AG04450 (cell line): ENCODE results near the gene TSPAN9. TPM values are rescaled to one million over a fixed set of nuclear protein-coding genes. Genes with fewer than 3 reads are reported as not detected.

Experiments used
- CTCF ChIA-PET: fragments of 300-600, 350-600 bp; formaldehyde crosslinking; extraction: SDS; loops from one replicate; lab custom pipeline; 2022; ENCODE audit warnings: antibody characterized with exemption, inconsistent platforms; lab: Charles Lee
- POLR2A ChIA-PET: fragments of 350-600 bp; formaldehyde crosslinking; extraction: SDS; loops from one replicate; lab custom pipeline; 2021; ENCODE audit warnings: antibody characterized with exemption, inconsistent platforms; lab: Yijun Ruan, JAX
- DNase-seq: peaks from one replicate; pipeline ENCODE4 v3.0.0-alpha.2; 2011; ENCODE audit warnings: low read depth, low spot score
- H3K27ac ChIP-seq: one replicate; pipeline ENCODE4 v1.5.1; 2012; ENCODE audit warnings: low read depth, low read length, control low read depth
- H3K27me3 ChIP-seq: one replicate; pipeline ENCODE4 v1.6.0; 2012; ENCODE audit warnings: low read length; ENCODE audit not compliant: control insufficient read depth, insufficient read depth
- H3K4me3 ChIP-seq: 2 replicates; pipeline ENCODE4 v1.5.1; 2011; ENCODE audit warnings: mild to moderate bottlenecking, low read depth, low read length, control low read depth
- H3K9me3 ChIP-seq: 2 replicates; pipeline ENCODE4 v1.5.1; 2012; ENCODE audit warnings: low read length; ENCODE audit not compliant: control insufficient read depth, insufficient read depth
- polyA plus RNA-seq: library from polyadenylated mRNA; depleted of rRNA; stranded (reverse); fragments of >200 nt; gene quantifications from 2 replicates; pipeline ENCODE4 v1.2.3, GENCODE V29; 2011
- TF ChIP-seq, protein P1 (sequence below): IDR thresholded peaks from 2 replicates; pipeline ENCODE4 v1.5.1; 2011; ENCODE audit warnings: low read depth, low read length, control low read depth, inconsistent platforms

Gene TSPAN9
- polyA plus RNA-seq, 1 experiment = 68.0 TPM

DNA sequence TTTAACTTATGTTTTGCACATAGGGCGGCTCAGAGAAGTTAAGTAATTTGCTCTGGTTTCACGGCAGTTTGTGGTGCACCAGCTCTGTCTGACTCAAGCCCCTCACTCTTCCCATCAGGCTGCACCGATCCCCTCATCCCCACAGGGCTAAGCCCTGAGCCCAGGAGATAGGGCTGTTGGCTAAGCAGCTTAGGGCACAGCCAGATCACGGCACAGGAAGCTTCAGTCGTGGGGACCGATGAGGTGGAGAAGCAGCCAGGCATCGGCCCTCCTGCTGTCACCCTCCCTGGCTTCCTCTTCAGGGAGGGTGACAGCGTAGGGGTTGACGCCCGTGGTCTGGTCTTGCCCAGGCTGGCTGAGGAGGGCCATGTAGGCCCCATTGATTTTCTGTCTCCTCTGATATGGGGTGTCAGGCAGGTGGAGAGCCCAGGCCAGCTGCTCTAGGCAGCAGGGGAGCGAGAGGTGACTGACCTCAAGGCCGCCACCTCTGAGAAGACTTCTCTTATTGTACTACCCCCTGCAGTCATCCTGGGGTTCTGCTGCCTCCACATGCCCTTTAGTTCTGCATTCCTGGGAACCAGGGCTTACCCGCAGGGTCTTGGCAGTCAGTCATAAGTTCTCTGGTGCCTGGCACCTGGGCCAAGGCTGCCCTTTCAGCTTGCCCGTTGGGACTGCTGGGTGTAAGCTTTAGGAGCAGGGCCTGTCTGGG, 166.4 kb downstream of the TSPAN9 start:
- H3K9me3 ChIP-seq = peaks cover 9% of the 10 kb centered on the region
- no peaks in the 10 kb centered on the region for H3K27me3 ChIP-seq
- TF ChIP-seq, protein P1, sequence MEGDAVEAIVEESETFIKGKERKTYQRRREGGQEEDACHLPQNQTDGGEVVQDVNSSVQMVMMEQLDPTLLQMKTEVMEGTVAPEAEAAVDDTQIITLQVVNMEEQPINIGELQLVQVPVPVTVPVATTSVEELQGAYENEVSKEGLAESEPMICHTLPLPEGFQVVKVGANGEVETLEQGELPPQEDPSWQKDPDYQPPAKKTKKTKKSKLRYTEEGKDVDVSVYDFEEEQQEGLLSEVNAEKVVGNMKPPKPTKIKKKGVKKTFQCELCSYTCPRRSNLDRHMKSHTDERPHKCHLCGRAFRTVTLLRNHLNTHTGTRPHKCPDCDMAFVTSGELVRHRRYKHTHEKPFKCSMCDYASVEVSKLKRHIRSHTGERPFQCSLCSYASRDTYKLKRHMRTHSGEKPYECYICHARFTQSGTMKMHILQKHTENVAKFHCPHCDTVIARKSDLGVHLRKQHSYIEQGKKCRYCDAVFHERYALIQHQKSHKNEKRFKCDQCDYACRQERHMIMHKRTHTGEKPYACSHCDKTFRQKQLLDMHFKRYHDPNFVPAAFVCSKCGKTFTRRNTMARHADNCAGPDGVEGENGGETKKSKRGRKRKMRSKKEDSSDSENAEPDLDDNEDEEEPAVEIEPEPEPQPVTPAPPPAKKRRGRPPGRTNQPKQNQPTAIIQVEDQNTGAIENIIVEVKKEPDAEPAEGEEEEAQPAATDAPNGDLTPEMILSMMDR = no peak
- no peak overlapping the region for H3K4me3 ChIP-seq
- ChIA-PET CTCF (interaction anchor here (1.1 kb wide), 1 partner anchor 57 kb away, joined by 4 read pairs; no protein-coding TSS in a partner anchor), POLR2A (no interaction called here)
- DNase-seq = no peak
- H3K27ac ChIP-seq = no peak overlapping the region

DNA sequence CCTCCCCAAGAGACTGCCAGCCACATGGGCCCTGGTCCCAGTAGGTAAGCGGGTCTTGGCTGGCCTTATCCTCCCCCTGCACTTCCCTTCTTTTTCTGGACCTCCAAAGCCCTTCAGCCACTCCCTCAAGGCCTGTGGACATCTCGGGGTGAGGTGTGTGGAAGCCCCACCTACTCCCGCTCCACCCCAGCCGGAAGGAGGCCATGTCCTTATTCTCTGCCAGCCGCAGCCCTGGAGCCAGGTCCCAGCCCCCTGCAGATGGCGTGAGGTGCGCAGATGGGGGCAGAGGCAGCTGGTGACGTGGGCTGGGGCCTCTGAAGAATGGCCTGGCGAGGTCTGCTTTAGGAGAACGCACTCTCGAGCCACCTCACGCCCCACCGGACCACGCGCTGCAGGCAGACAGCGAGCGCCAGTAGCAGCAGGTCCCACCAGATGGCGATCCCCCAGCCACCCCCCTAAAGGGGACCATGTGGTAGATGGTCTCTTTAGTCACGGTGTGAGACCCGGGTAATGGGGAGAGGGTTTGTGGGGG, 167.1 kb downstream of the TSPAN9 start:
- ChIA-PET CTCF (no interaction called here), POLR2A (no interaction called here)
- no peaks in the 10 kb centered on the region for H3K27me3 ChIP-seq
- H3K27ac ChIP-seq = no peak overlapping the region
- H3K4me3 ChIP-seq = no peak overlapping the region
- DNase-seq = no peak
- TF ChIP-seq, protein P1 = no peak
- H3K9me3 ChIP-seq = peaks cover 9% of the 10 kb centered on the region

DNA sequence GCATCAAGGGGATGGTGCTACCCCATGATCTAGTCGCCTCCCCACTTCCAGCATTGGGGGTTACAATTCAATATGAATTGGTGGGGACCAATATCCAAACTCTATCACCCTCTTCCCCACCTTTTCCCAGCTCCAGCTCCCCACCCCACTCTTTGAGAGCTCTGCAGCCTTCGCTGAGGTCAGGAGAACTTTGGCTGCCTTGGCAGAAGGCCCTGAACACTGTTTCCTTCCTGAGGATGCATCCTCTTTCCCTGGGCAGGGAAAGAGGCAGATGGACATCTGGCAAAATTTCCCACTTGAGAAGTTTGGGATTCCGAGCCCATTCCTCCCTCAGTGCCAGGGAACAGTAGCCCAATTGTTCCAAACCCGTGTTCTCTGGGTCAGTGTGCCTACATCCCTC, 169.1 kb downstream of the TSPAN9 start:
- Histone ChIP-seq H3K4me3 (no peak overlapping the region), H3K9me3 (peaks cover 9% of the 10 kb centered on the region), H3K27me3 (no peaks in the 10 kb centered on the region), H3K27ac (no peak overlapping the region)
- TF ChIP-seq, protein P1 = no peak
- ChIA-PET CTCF (no interaction called here), POLR2A (no interaction called here)
- no peak for DNase-seq

DNA sequence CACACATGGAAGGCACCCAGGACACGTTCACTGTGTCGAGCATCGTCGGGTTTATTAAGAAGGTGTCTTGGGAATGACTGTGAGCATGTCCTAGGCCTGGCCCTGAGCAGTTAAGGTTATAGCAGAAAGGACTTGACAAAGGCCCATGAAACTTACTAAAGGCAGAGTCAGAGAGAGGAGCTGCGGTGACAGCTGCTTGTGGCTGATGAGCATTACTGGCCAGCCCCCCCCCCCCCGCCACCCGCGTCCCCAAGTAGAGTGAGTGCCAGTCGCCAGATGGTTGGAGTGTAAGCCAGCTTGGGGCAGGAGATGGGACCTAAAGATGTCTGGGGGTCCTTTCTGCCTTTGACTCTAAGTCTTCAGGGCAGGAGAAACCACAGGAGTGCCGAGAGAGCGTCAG, 169.9 kb downstream of the TSPAN9 start:
- no peak for DNase-seq
- H3K27me3 ChIP-seq = no peaks in the 10 kb centered on the region
- ChIA-PET CTCF (no interaction called here), POLR2A (no interaction called here)
- no peak overlapping the region for H3K4me3 ChIP-seq
- peaks cover 9% of the 10 kb centered on the region for H3K9me3 ChIP-seq
- no peak overlapping the region for H3K27ac ChIP-seq
- TF ChIP-seq, protein P1 = no peak

DNA sequence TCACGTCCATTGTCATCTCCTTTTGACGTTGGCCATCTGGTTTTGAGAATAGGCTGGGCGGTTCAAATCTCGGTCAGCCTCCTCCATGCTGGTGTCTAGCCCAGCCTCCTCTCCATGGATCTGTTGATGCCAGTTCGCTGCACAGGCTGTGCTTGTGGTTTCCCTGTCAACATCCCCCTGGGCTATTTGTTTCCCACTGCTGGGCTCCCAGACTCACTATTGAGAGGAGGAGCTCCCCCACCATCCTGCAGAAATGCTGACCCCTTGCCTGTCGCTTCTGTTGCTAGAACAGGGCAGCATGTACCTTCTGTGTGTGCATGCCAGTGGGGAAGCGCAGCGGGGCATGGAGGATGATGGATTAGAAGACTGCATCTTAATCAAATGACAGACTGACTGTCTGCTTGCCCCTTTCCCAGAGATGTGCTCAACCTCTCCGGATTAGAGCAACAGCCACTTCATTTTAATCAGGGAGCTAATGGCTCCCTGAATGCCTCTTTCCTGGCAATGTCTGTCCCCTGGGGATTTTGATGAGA, 170.5 kb downstream of the TSPAN9 start:
- H3K27me3 ChIP-seq = no peaks in the 10 kb centered on the region
- ChIA-PET CTCF (no interaction called here), POLR2A (no interaction called here)
- TF ChIP-seq, protein P1 = no peak
- H3K9me3 ChIP-seq = peaks cover 9% of the 10 kb centered on the region
- no peak overlapping the region for H3K27ac ChIP-seq
- no peak overlapping the region for H3K4me3 ChIP-seq
- DNase-seq = no peak
